ENCODE results near the gene KDM3B. TPM values are rescaled to one million over a fixed set of nuclear protein-coding genes. Genes with fewer than 3 reads are reported as not detected.

KDM3B gene
- total and polyA plus RNA-seq, 9 of the 15 experiments (the other 6 are each of a cell fraction or from before 2014, with no cell fraction given) = 13.8 to 62.8 (median 41.9) TPM

- TF ChIP-seq ZBTB1 (CRISPR knock-in tag; IDR thresholded peaks at IDR 0.05; ENCODE audit: borderline replicate concordance, low read depth) (peak; percentile 52), ZFP36 (IDR thresholded peaks at IDR 0.05; ENCODE audit: low read depth, low read length, partially characterized antibody) (peak; percentile 10), CHD4 (IDR thresholded peaks at IDR 0.05; ENCODE audit: insufficient read depth, insufficient replicate concordance, low read depth, low read length, poor library complexity, severe bottlenecking) (no peak), ZBTB2 (IDR thresholded peaks at IDR 0.05) (no peak), FIP1L1 (IDR thresholded peaks at IDR 0.05; ENCODE audit: low read depth, low read length, poor library complexity, severe bottlenecking) (peak; percentile 99), ZNF77 (CRISPR knock-in tag; IDR thresholded peaks at IDR 0.05) (no peak), CHD1 (IDR thresholded peaks at IDR 0.05; ENCODE audit: low read length) (no peak), TEAD2 (tag; IDR thresholded peaks at IDR 0.05) (0 out of 2 replicates have a peak, but pooled peaks have one; percentile 28), RBM14 (IDR thresholded peaks at IDR 0.05; ENCODE audit: borderline replicate concordance, insufficient read depth, low read depth, low read length) (peak; percentile 96; the same call in 1 of the 2 replicates), ZNF586 (CRISPR knock-in tag; conservative IDR thresholded peaks at IDR 0.05) (no peak), ZBTB7A (IDR thresholded peaks at IDR 0.05; ENCODE audit: borderline replicate concordance, control insufficient read depth, low read depth, low read length) (peak; percentile 67; the same call in 1 of the 2 replicates), ARID1B (IDR thresholded peaks at IDR 0.05) (no peak; the same call in 1 of the 2 replicates), ZNF263 (CRISPR knock-in tag; IDR thresholded peaks at IDR 0.05; ENCODE audit: borderline replicate concordance) (0 out of 2 replicates have a peak, but pooled peaks have one; percentile 44), ZNF778 (CRISPR knock-in tag; IDR thresholded peaks at IDR 0.05) (no peak), MXD1 (CRISPR knock-in tag; IDR thresholded peaks at IDR 0.05; ENCODE audit: borderline replicate concordance, poor library complexity, severe bottlenecking) (no peak), PTTG1 (tag; IDR thresholded peaks at IDR 0.05; ENCODE audit: low read depth) (no peak), ZNF766 (CRISPR knock-in tag; conservative IDR thresholded peaks at IDR 0.05) (no peak), ZNF316 (IDR thresholded peaks at IDR 0.05) (no peak), ZNF584 (CRISPR knock-in tag; IDR thresholded peaks at IDR 0.05; ENCODE audit: low read depth) (no peak), MTF1 (CRISPR knock-in tag; IDR thresholded peaks at IDR 0.05; ENCODE audit: borderline replicate concordance) (no peak), MECOM (CRISPR knock-in tag; IDR thresholded peaks at IDR 0.05) (no peak), CBFA2T2 (conservative IDR thresholded peaks at IDR 0.05) (no peak)
Measured at GRCh38 chr5:138337685-138338410, 14.6 kb upstream of the KDM3B start, which contains the start of gene FAM53C (continued).
